Ectodermal cell (in vitro differentiated cells): ENCODE results near the gene PLXNA2.
A peak's percentile ranks its signal among the peaks of the same experiment; 100 is the strongest.

Experiments
- H3K27ac ChIP-seq: 2 replicates; pipeline ENCODE4 v1.7.0; 2013; ENCODE audit warnings: mild to moderate bottlenecking, low read depth, low read length; ENCODE audit not compliant: insufficient read depth, poor library complexity, severe bottlenecking
- H3K27me3 ChIP-seq: 2 replicates; pipeline ENCODE4 v1.7.0; 2013; ENCODE audit warnings: mild to moderate bottlenecking, low read length; ENCODE audit not compliant: insufficient read depth, control insufficient read depth, poor library complexity, severe bottlenecking
- H3K36me3 ChIP-seq: one replicate; pipeline ENCODE4 v1.7.0; 2013; ENCODE audit warnings: low read length; ENCODE audit not compliant: control insufficient read depth, insufficient read depth
- H3K4me1 ChIP-seq: one replicate; pipeline ENCODE4 v1.7.0; 2013; ENCODE audit warnings: low read length; ENCODE audit not compliant: control insufficient read depth, insufficient read depth
- H3K4me3 ChIP-seq: 2 replicates; pipeline ENCODE4 v1.7.0; 2013; ENCODE audit warnings: low read depth, low read length, control low read depth; ENCODE audit not compliant: insufficient read depth
- H3K9me3 ChIP-seq: 2 replicates; pipeline ENCODE4 v1.7.0; 2013; ENCODE audit warnings: mild to moderate bottlenecking, low read length, moderate library complexity; ENCODE audit not compliant: control insufficient read depth
- whole genome bisulfite sequencing, 2 experiments: methylation state at CpG; one replicate each; pipeline ENCODE4 v1.1.7; 2013; ENCODE audit warnings: missing lambda C conversion rate in 2 of 2; 5-methylcytosine and 5-hydroxymethylcytosine counted together

PLXNA2 gene

DNA sequence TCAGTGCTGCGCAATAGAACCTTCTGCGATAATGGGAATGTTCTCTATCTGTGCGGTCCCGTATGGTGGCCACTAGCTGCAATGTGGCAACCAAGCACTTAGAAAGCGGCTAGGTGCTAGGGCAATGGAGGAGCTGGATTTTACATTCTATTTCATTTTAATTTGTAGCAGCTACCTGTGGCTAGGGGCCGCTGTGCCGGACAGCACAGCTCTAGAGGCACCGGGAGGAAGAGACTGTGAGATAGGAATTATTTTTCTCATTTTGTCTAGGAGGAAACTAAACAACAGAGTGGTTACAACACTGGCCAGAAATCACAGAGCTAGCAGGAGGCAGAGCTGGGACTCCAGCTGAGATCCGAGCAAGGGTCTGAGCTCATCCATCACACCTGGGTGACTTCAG lies 202.7 kb downstream of the PLXNA2 start:
- Histone ChIP-seq H3K27me3 (no peaks in the 10 kb centered on the region), H3K27ac (no peak overlapping the region), H3K4me3 (no peak overlapping the region), H3K4me1 (peaks cover 15% of the 10 kb centered on the region), H3K36me3 (no peaks in the 10 kb centered on the region), H3K9me3 (no peaks in the 10 kb centered on the region)
- 92 to 96% methylated on average over 9 of the region's 9 CpGs for WGBS, 2 experiments

DNA sequence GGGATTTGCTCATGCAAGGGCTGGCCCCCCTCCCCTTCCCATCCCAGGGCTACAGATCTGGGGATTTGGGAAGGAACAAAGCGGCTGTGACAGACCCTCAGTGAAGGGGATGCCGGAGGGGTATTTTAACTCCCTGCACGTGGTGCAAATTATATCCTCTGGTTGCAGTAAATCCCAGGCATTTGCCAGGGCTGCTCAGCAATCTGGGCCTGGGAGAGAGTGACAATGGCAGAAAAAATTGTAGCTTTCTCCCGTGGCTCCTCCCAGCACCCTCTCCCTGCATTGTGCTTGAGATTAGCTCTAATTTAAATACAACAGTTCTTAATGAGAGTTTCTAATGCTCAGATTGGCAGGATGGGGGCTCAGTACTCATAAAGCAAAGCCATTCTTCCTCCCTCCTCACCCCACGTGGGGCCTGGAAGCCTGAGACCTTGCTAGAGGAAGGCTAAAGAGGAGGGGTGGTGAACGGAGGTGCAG lies 203.3 kb downstream of the PLXNA2 start:
- Histone ChIP-seq H3K27me3 (no peaks in the 10 kb centered on the region), H3K27ac (peak overlapping the region; percentile 40), H3K4me3 (no peak overlapping the region), H3K9me3 (no peaks in the 10 kb centered on the region), H3K36me3 (no peaks in the 10 kb centered on the region), H3K4me1 (peaks cover 15% of the 10 kb centered on the region)
- 24 to 40% methylated on average over 6 of the region's 6 CpGs for WGBS, 2 experiments

DNA sequence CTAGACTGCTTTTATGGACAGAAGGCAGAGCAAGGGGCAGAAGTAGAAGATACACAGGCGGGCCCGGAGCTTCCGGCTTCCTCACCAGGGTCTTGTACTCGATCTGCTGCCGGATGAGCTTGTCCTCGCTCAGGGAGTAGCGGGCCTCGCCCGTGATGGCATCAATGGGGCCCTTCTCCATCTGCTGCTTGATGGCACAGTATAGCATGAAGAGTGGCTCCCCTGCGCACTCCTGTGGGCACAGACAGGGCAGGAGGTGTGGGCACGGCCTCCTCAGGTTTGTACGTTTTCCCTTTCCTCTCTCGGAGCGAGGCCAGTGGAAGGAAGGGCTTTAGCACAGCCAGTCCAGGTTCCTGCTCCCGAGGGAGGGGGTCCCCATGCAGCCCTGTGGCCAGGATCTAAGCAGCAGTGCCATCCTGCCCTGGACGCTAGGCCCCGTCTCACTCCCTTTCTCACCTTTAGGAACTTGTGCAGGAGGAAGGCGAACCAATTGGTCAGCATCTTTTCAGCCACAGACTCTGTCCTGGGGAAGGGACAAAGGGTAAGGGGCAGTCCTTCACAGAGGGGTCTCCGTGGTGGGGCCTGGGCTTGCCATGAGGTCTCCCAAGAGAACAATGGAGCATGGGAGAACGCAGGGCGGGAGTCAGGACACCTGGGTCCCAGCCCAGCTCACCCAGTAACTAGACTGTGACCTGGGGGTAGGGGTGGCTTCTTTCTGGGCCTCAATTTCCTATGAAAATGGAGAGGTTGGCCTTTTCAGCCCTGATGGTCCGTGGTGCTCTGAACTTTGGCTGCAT lies 204.4 kb downstream of the PLXNA2 start:
- Histone ChIP-seq H3K36me3 (no peaks in the 10 kb centered on the region), H3K9me3 (no peaks in the 10 kb centered on the region), H3K4me3 (no peak overlapping the region), H3K4me1 (peaks cover 15% of the 10 kb centered on the region), H3K27ac (no peak overlapping the region), H3K27me3 (no peaks in the 10 kb centered on the region)
- 91 to 93% methylated on average over 22 of the region's 22 CpGs for WGBS, 2 experiments

GRCh38 chr1:208038303-208038702 lies 205.9 kb downstream of the PLXNA2 start:
- H3K36me3 ChIP-seq: no peaks in the 10 kb centered on the region
- H3K27ac ChIP-seq: no peak overlapping the region
- H3K4me1 ChIP-seq: peaks cover 15% of the 10 kb centered on the region
- H3K4me3 ChIP-seq: no peak overlapping the region
- H3K27me3 ChIP-seq: no peaks in the 10 kb centered on the region
- WGBS, 2 experiments: 94 to 98% methylated on average over 14 of the region's 14 CpGs
- no peaks in the 10 kb centered on the region for H3K9me3 ChIP-seq

DNA sequence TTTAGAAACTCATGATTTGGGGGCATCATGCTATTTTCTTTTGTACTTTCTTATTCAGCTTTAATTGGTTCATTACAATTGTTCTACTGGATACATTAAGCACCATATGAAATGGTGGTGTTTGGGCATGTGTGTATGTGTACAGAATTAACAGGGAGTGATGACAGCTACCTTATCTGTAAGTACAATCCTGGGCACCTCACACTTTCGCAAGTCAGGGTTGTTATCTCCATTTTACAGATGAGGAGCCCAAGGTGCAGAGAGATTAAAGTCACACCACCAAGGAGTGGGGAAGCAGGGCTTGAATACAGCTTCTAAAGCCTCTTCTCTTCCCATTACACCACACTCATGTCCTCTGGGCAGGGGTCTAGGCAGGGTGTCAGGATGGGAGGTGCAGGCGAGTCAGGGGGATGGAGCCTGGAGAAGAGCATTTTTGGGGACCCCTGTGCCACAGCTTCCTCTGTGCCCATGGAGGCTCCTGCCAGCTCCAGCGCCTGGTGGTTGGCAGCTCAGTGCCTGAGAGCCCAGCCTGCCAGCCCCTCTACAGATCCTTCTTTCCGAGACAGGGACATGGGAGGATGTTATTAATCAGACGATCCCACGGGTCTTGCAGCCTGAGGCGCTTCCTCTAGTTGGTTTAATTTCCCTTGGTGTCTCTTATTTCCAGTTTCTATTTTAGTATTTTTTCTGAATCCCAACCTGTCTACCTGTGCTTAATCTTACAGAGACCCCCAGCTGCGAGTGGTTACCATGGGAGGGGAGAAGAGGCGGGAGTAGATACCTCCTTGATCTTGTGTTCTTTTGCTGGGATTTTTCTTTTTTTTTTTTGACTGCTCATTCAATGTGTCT lies 207.0 kb downstream of the PLXNA2 start:
- H3K27ac ChIP-seq: no peak overlapping the region
- H3K36me3 ChIP-seq: no peaks in the 10 kb centered on the region
- no peak overlapping the region for H3K4me3 ChIP-seq
- whole genome bisulfite sequencing, 2 experiments: 92 to 94% methylated on average over 9 of the region's 9 CpGs
- peaks cover 13% of the 10 kb centered on the region for H3K4me1 ChIP-seq
- H3K27me3 ChIP-seq: no peaks in the 10 kb centered on the region
- H3K9me3 ChIP-seq: no peaks in the 10 kb centered on the region

DNA sequence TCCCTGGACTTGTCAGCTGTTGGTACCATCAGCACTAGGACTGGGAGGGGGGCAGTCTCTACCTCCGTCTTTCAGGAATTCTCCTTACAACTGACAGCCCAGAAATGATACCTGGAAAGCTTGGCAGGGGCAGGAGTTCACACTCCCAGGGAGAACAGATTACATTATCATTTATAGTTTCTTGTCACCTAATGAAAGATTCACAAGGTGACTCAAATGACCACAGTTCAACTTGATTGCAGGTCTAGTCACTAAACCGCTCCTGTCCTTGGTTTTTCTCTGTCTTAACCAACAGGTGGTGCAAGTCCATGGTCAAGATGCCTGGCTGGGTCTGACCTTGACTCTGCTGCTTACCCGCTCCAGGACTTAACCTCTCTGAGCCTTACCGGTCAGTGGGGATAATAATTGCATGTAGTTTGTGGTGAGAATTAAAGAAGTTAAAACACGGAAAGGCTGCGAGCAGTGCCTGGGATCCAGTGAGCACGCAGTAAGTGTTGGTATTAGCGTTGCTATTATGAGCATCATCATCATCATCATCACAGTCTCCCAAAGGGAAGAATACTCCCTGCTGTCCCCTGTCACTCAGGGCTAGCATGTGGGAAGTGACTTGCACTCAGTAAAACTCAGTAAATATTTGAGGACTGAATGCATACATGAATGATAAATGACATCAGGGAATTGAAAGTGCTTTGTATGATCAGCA lies 207.9 kb downstream of the PLXNA2 start:
- Histone ChIP-seq H3K4me3 (no peak overlapping the region), H3K27me3 (no peaks in the 10 kb centered on the region), H3K36me3 (no peaks in the 10 kb centered on the region), H3K4me1 (peaks cover 4% of the 10 kb centered on the region), H3K27ac (no peak overlapping the region), H3K9me3 (no peaks in the 10 kb centered on the region)
- WGBS, 2 experiments: 84 to 86% methylated on average over 8 of the region's 8 CpGs

DNA sequence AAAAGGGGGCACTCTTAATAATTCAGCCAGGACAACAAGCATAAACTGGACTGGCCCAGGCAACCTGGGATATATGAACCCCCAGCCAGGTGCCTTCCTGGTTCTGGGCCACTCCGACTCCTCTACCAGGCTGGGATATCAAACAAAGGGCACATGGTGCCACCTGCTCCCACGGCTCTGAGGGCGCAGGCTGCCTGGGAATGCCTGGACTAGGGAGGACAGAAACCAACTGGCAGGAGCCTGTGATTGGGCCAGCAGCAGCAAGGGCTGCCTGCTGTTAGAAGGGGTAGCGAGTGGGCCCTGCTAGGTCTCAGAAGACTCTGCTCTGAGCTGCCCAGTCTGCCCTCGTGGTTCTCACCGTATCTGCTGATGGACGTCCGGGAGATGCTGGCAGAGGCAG lies 210.0 kb downstream of the PLXNA2 start:
- H3K4me1 ChIP-seq: no peaks in the 10 kb centered on the region
- H3K27ac ChIP-seq: no peak overlapping the region
- no peak overlapping the region for H3K4me3 ChIP-seq
- 92 to 96% methylated on average over 8 of the region's 8 CpGs for WGBS, 2 experiments
- no peaks in the 10 kb centered on the region for H3K36me3 ChIP-seq
- no peaks in the 10 kb centered on the region for H3K9me3 ChIP-seq
- no peaks in the 10 kb centered on the region for H3K27me3 ChIP-seq

DNA sequence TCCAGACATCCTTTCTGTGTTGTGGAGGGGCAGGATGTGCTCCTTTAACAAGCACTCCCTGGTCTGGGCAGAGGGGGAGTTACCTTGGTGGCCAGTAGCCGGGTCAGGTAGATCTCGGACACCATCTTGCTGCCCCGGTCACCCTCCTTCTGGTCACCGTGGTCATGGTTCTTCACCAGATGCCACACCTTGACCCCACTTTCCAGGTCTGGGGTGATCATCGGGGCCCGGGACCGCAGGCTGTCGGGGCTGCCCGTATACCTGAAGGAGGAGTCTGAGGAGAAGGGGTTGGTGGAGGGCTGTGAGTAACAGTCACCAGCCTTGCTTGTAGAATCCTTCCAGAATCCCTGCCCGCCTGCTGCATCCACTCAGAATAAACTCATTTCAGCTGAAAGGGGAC lies 210.9 kb downstream of the PLXNA2 start:
- Histone ChIP-seq H3K27ac (no peak overlapping the region), H3K4me3 (no peak overlapping the region), H3K36me3 (no peaks in the 10 kb centered on the region), H3K4me1 (no peaks in the 10 kb centered on the region), H3K27me3 (no peaks in the 10 kb centered on the region), H3K9me3 (no peaks in the 10 kb centered on the region)
- 94 to 97% methylated on average over 10 of the region's 10 CpGs for WGBS, 2 experiments

DNA sequence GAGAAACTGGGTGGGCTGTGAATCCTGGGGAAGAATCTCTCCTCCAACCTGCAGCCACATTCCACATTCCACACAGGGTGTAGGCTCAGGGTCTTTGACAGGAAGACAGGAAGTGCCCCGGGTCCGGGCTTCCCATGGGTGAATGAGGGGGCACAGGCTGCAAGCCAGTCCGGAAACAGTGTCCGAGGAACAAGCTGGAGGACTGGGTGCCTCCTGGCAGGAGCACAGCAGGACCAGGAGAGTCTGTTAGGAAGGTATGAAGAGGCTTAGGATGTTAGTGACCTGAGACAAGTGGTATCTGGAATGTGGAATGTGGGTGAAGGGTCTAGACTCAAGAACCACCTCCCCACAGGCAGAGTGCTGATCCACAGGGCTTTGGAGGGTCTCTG lies 212.3 kb downstream of the PLXNA2 start:
- H3K9me3 ChIP-seq: no peaks in the 10 kb centered on the region
- no peak overlapping the region for H3K27ac ChIP-seq
- no peaks in the 10 kb centered on the region for H3K36me3 ChIP-seq
- 89 to 95% methylated on average over 4 of the region's 4 CpGs for WGBS, 2 experiments
- H3K27me3 ChIP-seq: no peaks in the 10 kb centered on the region
- H3K4me1 ChIP-seq: peaks cover 6% of the 10 kb centered on the region
- no peak overlapping the region for H3K4me3 ChIP-seq
